ENCODE results near the gene INO80D.

DNA sequence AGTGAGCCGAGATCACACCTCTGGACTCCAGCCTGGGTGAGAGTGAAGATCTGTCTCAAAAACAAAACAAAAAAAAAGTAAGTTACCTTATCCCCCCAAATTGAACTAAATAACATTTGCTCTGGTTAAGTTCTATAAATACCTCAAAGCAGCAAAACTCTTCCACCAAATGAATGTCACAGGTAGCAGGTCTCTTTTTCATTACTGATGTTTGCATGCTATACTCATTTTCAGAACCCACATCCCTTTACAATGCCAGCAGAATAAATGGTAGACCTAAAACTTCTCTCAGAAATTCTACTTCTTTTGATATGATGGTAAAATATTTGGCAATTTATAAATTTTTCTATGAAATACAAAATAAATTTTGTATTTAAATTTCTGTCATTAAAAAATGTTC, 22.3 kb downstream of the INO80D start:
- no peak for TF ChIP-seq POLR2A (IDR thresholded peaks at IDR 0.05)
- TF ChIP-seq, protein P1, sequence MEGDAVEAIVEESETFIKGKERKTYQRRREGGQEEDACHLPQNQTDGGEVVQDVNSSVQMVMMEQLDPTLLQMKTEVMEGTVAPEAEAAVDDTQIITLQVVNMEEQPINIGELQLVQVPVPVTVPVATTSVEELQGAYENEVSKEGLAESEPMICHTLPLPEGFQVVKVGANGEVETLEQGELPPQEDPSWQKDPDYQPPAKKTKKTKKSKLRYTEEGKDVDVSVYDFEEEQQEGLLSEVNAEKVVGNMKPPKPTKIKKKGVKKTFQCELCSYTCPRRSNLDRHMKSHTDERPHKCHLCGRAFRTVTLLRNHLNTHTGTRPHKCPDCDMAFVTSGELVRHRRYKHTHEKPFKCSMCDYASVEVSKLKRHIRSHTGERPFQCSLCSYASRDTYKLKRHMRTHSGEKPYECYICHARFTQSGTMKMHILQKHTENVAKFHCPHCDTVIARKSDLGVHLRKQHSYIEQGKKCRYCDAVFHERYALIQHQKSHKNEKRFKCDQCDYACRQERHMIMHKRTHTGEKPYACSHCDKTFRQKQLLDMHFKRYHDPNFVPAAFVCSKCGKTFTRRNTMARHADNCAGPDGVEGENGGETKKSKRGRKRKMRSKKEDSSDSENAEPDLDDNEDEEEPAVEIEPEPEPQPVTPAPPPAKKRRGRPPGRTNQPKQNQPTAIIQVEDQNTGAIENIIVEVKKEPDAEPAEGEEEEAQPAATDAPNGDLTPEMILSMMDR (IDR thresholded peaks at IDR 0.05) = no peak

Measured in heart left ventricle (tissue), 13 donors.